IMR-90 (cell line): ENCODE results near the gene SLC16A2. TPM values are rescaled to one million over a fixed set of nuclear protein-coding genes. Genes with fewer than 3 reads are reported as not detected.

Source experiments
- ATAC-seq: fragments of 200-7000 bp; cut with Tn5 transposase; 2 replicates; pipeline ENCODE4 v1.9.1; 2020; ENCODE audit warnings: low read depth, mild to moderate bottlenecking, moderate library complexity
- BruUV-seq: library from RNA; stranded (reverse); fragments of 400-500 nt; replicated peaks from 2 replicates; lab custom pipeline; 2021; lab: Mats Ljungman, UMichigan
- CTCF ChIA-PET: fragments of 300-600 bp; formaldehyde crosslinking; extraction: SDS; loops from one replicate; lab custom pipeline; 2021; ENCODE audit warnings: antibody characterized with exemption; lab: Yijun Ruan, JAX
- POLR2A ChIA-PET: fragments of 300-600 bp; sonication (Branson Sonifier 250); formaldehyde crosslinking; loops from one replicate; lab custom pipeline; 2022; ENCODE audit warnings: antibody characterized with exemption; ENCODE audit not compliant: unreplicated experiment; lab: Charles Lee
- DNase-seq: peaks from one replicate; pipeline ENCODE4 v3.0.0; 2013
- H2AFZ ChIP-seq: replicated peaks from 2 replicates; pipeline ENCODE3; 2013; ENCODE audit warnings: low read length, mild to moderate bottlenecking; ENCODE audit not compliant: poor library complexity
- H2AK5ac ChIP-seq: 2 replicates; pipeline ENCODE4 v1.6.1; 2013; ENCODE audit warnings: low read depth, low read length, inconsistent platforms
- H2AK9ac ChIP-seq: replicated peaks from 2 replicates; pipeline ENCODE3; 2013; ENCODE audit warnings: mild to moderate bottlenecking, low read depth, low read length, moderate library complexity; ENCODE audit not compliant: poor library complexity
- H2BK120ac ChIP-seq: 2 replicates; pipeline ENCODE4 v1.6.1; 2013; ENCODE audit warnings: low read depth, low read length, inconsistent platforms
- H2BK15ac ChIP-seq: 3 replicates; pipeline ENCODE4 v1.6.1; 2013; ENCODE audit warnings: low read depth, low read length, inconsistent platforms
- H2BK20ac ChIP-seq: 2 replicates; pipeline ENCODE4 v1.6.1; 2013; ENCODE audit warnings: low read depth, mild to moderate bottlenecking, inconsistent platforms, low read length, moderate library complexity
- H2BK5ac ChIP-seq: 2 replicates; pipeline ENCODE4 v1.6.1; 2013; ENCODE audit warnings: mild to moderate bottlenecking, low read depth, low read length, inconsistent platforms; ENCODE audit not compliant: poor library complexity, severe bottlenecking
- H3K14ac ChIP-seq: replicated peaks from 2 replicates; pipeline ENCODE4 v1.6.1; 2013; ENCODE audit warnings: low read depth, low read length, inconsistent platforms
- H3K18ac ChIP-seq: 2 replicates; pipeline ENCODE4 v1.6.1; 2013; ENCODE audit warnings: low read depth, low read length, control low read depth
- H3K23ac ChIP-seq: 2 replicates; pipeline ENCODE4 v1.6.1; 2013; ENCODE audit warnings: low read depth, low read length, inconsistent platforms
- H3K27ac ChIP-seq: 2 replicates; pipeline ENCODE4 v1.5.1; 2013; ENCODE audit warnings: mild to moderate bottlenecking, control low read depth, low read length; ENCODE audit not compliant: insufficient read depth
- H3K27me3 ChIP-seq: 2 replicates; pipeline ENCODE4 v1.6.1; 2013; ENCODE audit warnings: low read length; ENCODE audit not compliant: control insufficient read depth, insufficient read depth
- H3K36me3 ChIP-seq: 2 replicates; pipeline ENCODE4 v1.6.1; 2013; ENCODE audit warnings: low read length, mixed read lengths; ENCODE audit not compliant: control insufficient read depth, insufficient read depth
- H3K4ac ChIP-seq: 2 replicates; pipeline ENCODE4 v1.6.1; 2013; ENCODE audit warnings: low read depth, low read length, inconsistent platforms
- H3K4me1 ChIP-seq: 2 replicates; pipeline ENCODE4 v1.6.1; 2013; ENCODE audit warnings: low read length, mixed read lengths; ENCODE audit not compliant: control insufficient read depth, insufficient read depth
- H3K4me2 ChIP-seq: 2 replicates; pipeline ENCODE4 v1.6.1; 2013; ENCODE audit warnings: low read depth, mild to moderate bottlenecking, control low read depth, low read length, moderate library complexity
- H3K4me3 ChIP-seq: 2 replicates; pipeline ENCODE4 v1.5.1; 2013; ENCODE audit warnings: low read depth, mild to moderate bottlenecking, control low read depth, low read length, moderate library complexity; ENCODE audit not compliant: insufficient read depth
- H3K56ac ChIP-seq: 2 replicates; pipeline ENCODE4 v1.6.1; 2013; ENCODE audit warnings: low read length, inconsistent platforms; ENCODE audit not compliant: insufficient read depth; ENCODE audit errors: extremely low read depth
- H3K79me1 ChIP-seq, 2 experiments: 2 replicates each; pipeline ENCODE4 v1.6.1; 2013; ENCODE audit warnings: low read length in 2 of 2, inconsistent platforms in 1 of 2, low read depth in 1 of 2
- H3K9ac ChIP-seq: 2 replicates; pipeline ENCODE4 v1.6.1; 2013; ENCODE audit warnings: low read depth, low read length, control low read depth
- H3K9me1 ChIP-seq: 2 replicates; pipeline ENCODE4 v1.6.1; 2013; ENCODE audit warnings: low read length, inconsistent platforms; ENCODE audit not compliant: insufficient read depth
- H3K9me3 ChIP-seq: 2 replicates; pipeline ENCODE4 v1.6.1; 2013; ENCODE audit warnings: low read length; ENCODE audit not compliant: control insufficient read depth, insufficient read depth
- H4K20me1 ChIP-seq: 2 replicates; pipeline ENCODE4 v1.6.1; 2013; ENCODE audit warnings: low read length, inconsistent platforms; ENCODE audit not compliant: insufficient read depth
- H4K5ac ChIP-seq: 2 replicates; pipeline ENCODE4 v1.6.1; 2013; ENCODE audit warnings: mild to moderate bottlenecking, low read depth, low read length, control low read depth
- H4K8ac ChIP-seq, 2 experiments: 2 replicates each; pipeline ENCODE4 v1.6.1; 2013; ENCODE audit warnings: low read depth in 2 of 2, low read length in 2 of 2, control low read depth in 1 of 2, inconsistent platforms in 1 of 2
- H4K91ac ChIP-seq: 2 replicates; pipeline ENCODE4 v1.6.1; 2013; ENCODE audit warnings: low read depth, low read length, inconsistent platforms; ENCODE audit not compliant: insufficient read depth
- BHLHE40 ChIP-seq: fragments of 150-350 bp; IDR thresholded peaks from 2 replicates; pipeline ENCODE4 v1.6.1; 2016; ENCODE audit warnings: mild to moderate bottlenecking, low read depth, low read length
- CEBPB ChIP-seq: IDR thresholded peaks from 2 replicates; pipeline ENCODE4 v1.6.1; 2012; ENCODE audit warnings: low read depth, low read length, improper control_type of control experiment
- CHD1 ChIP-seq: IDR thresholded peaks from 2 replicates; pipeline ENCODE4 v1.6.1; 2012; ENCODE audit warnings: low read depth, low read length, improper control_type of control experiment
- ELK1 ChIP-seq: fragments of 150-350 bp; IDR thresholded peaks from 2 replicates; pipeline ENCODE4 v1.6.1; 2016; ENCODE audit warnings: low read depth, mild to moderate bottlenecking, low read length, moderate library complexity, borderline replicate concordance
- FOS ChIP-seq: fragments of 150-350 bp; IDR thresholded peaks from 2 replicates; pipeline ENCODE4 v1.6.1; 2016; ENCODE audit warnings: low read depth, low read length
- MAFK ChIP-seq: IDR thresholded peaks from 2 replicates; pipeline ENCODE4 v1.6.1; 2012; ENCODE audit warnings: low read depth, low read length, improper control_type of control experiment
- MXI1 ChIP-seq: IDR thresholded peaks from 2 replicates; pipeline ENCODE4 v1.6.1; 2012; ENCODE audit warnings: low read depth, mild to moderate bottlenecking, low read length, moderate library complexity, borderline replicate concordance
- POLR2A ChIP-seq: IDR thresholded peaks from 2 replicates; pipeline ENCODE4 v1.6.1; 2012; ENCODE audit warnings: mild to moderate bottlenecking, low read depth, low read length
- RAD21 ChIP-seq: IDR thresholded peaks from 2 replicates; pipeline ENCODE4 v1.6.1; 2012; ENCODE audit warnings: low read length, improper control_type of control experiment
- RCOR1 ChIP-seq: IDR thresholded peaks from 2 replicates; pipeline ENCODE4 v1.6.1; 2012; ENCODE audit warnings: mild to moderate bottlenecking, low read length, improper control_type of control experiment; ENCODE audit not compliant: insufficient replicate concordance
- RFX5 ChIP-seq: IDR thresholded peaks from 2 replicates; pipeline ENCODE4 v1.8.0; 2012; ENCODE audit warnings: low read depth, mild to moderate bottlenecking, low read length, moderate library complexity
- SMC3 ChIP-seq: fragments of 150-350 bp; IDR thresholded peaks from 2 replicates; pipeline ENCODE4 v1.6.1; 2016; ENCODE audit warnings: low read depth, mild to moderate bottlenecking, antibody characterized with exemption, low read length, moderate library complexity
- WGBS, 2 experiments: methylation state at CpG; one replicate each; pipeline versions ENCODE4 v1.1.5 to v1.1.7; 2013; ENCODE audit warnings: missing lambda C conversion rate in 2 of 2; ENCODE audit not compliant: insufficient read length in 1 of 2; ENCODE audit errors: extremely low coverage in 2 of 2; 5-methylcytosine and 5-hydroxymethylcytosine counted together
- dilution Hi-C: fragments of 300-500 bp; cut with HindIII; formaldehyde crosslinking; loops from one replicate; pipeline ENCODE4 v1.14.3; 2018; ENCODE audit warnings: low sequenced_read_pairs; ENCODE audit not compliant: unreplicated experiment
- in situ Hi-C: fragments of 300-500 bp; cut with MboI; formaldehyde crosslinking; loops from 3 replicates; pipeline ENCODE4 v1.14.3; 2019; ENCODE audit warnings: low sequenced_read_pairs, inconsistent platforms, mixed read lengths
- intact Hi-C: fragments of 100-400 bp; cut with micrococcal nuclease; formaldehyde crosslinking; loops from 2 replicates; pipeline ENCODE4 v1.10.0; 2022
- polyA plus RNA-seq, 3 experiments: library from polyadenylated mRNA; depleted of rRNA; stranded (reverse); fragments of >200 nt; gene quantifications; 2 replicates each; pipeline ENCODE4 v1.2.3, GENCODE V29; 2012; ENCODE audit warnings: low replicate concordance in 1 of 3
- total RNA-seq: library from RNA; depleted of rRNA; stranded (reverse); fragments of >200 nt; gene quantifications from 2 replicates; pipeline ENCODE4 v1.2.3, GENCODE V29; 2012
- TF ChIP-seq, protein P1 (sequence below): conservative IDR thresholded peaks from 2 replicates; pipeline ENCODE4 v1.5.1; 2012; ENCODE audit warnings: mild to moderate bottlenecking, low read depth, low read length, improper control_type of control experiment
- TF ChIP-seq, protein P2 (sequence below): fragments of 150-350 bp; IDR thresholded peaks from 2 replicates; pipeline ENCODE4 v1.6.1; 2017; ENCODE audit warnings: mild to moderate bottlenecking, antibody characterized with exemption, low read length, low read depth

SLC16A2 gene
- total and polyA plus RNA-seq, 2 of the 4 experiments (the other 2 are of a cell fraction) = 6.1 to 23.8 TPM

- in situ Hi-C loops (no loop called here), intact Hi-C loops (loop anchor here (1.0 to 5.0 kb wide), 5 partner anchors 30 to 134 kb away; no protein-coding TSS in a partner anchor), dilution Hi-C loops (no loop called here)
- peak overlapping the region; percentile 65 for H3K18ac ChIP-seq
- H2AFZ ChIP-seq = peak overlapping the region; percentile 90
- peak overlapping the region; percentile 85 to 93 for H4K8ac ChIP-seq
- BruUV-seq = no TSS peak
- no peaks in the 10 kb centered on the region for H3K36me3 ChIP-seq
- H3K79me1 ChIP-seq = peaks cover 0 to 6% of the 10 kb centered on the region in 2 experiments; a peak in 2 of 4 replicates
- ATAC-seq = peak; percentile 74
- 47% methylated on average over 14 of the region's 54 CpGs; no CpG with 5 or more reads in 1 of the 2 experiments for WGBS, 2 experiments
- H3K14ac ChIP-seq = peak overlapping the region; percentile 80
- peak overlapping the region; percentile 85 for H4K91ac ChIP-seq
- H3K9me1 ChIP-seq = peaks cover 5% of the 10 kb centered on the region; the same call in 1 of the 2 replicates
- H3K9ac ChIP-seq = peak overlapping the region; percentile 80
- no peaks in the 10 kb centered on the region; the same call in 1 of the 2 replicates for H3K9me3 ChIP-seq
- H3K27me3 ChIP-seq = no peaks in the 10 kb centered on the region
- H2BK15ac ChIP-seq = peak overlapping the region; percentile 64; the same call in 2 of the 3 replicates
- peak; percentile 48 for DNase-seq
- H3K4me1 ChIP-seq = peaks cover 4% of the 10 kb centered on the region
- H2BK120ac ChIP-seq = peak overlapping the region; percentile 68
- H3K4me2 ChIP-seq = peak overlapping the region; percentile 80
- peak overlapping the region; percentile 91; the same call in 1 of the 2 replicates for H3K56ac ChIP-seq
- H3K4me3 ChIP-seq = peak overlapping the region; percentile 58
- H2AK9ac ChIP-seq = peak overlapping the region; percentile 66
- H4K5ac ChIP-seq = peak overlapping the region; percentile 56
- no peak for TF ChIP-seq RAD21
- TF ChIP-seq CEBPB = no peak
- no peak for TF ChIP-seq MAFK
- no peak for TF ChIP-seq POLR2A
- TF ChIP-seq FOS = no peak
- TF ChIP-seq, protein P1, sequence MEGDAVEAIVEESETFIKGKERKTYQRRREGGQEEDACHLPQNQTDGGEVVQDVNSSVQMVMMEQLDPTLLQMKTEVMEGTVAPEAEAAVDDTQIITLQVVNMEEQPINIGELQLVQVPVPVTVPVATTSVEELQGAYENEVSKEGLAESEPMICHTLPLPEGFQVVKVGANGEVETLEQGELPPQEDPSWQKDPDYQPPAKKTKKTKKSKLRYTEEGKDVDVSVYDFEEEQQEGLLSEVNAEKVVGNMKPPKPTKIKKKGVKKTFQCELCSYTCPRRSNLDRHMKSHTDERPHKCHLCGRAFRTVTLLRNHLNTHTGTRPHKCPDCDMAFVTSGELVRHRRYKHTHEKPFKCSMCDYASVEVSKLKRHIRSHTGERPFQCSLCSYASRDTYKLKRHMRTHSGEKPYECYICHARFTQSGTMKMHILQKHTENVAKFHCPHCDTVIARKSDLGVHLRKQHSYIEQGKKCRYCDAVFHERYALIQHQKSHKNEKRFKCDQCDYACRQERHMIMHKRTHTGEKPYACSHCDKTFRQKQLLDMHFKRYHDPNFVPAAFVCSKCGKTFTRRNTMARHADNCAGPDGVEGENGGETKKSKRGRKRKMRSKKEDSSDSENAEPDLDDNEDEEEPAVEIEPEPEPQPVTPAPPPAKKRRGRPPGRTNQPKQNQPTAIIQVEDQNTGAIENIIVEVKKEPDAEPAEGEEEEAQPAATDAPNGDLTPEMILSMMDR = no peak
- TF ChIP-seq MXI1 = no peak
- TF ChIP-seq RFX5 = no peak
- no peak for TF ChIP-seq RCOR1
- no peak for TF ChIP-seq BHLHE40
- TF ChIP-seq, protein P2, sequence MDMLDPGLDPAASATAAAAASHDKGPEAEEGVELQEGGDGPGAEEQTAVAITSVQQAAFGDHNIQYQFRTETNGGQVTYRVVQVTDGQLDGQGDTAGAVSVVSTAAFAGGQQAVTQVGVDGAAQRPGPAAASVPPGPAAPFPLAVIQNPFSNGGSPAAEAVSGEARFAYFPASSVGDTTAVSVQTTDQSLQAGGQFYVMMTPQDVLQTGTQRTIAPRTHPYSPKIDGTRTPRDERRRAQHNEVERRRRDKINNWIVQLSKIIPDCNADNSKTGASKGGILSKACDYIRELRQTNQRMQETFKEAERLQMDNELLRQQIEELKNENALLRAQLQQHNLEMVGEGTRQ = no peak
- no peak for TF ChIP-seq ELK1
- TF ChIP-seq CHD1 = no peak
- TF ChIP-seq SMC3 = no peak
- peak overlapping the region; percentile 51 for H3K23ac ChIP-seq
- POLR2A ChIA-PET = no interaction called here
- CTCF ChIA-PET = no interaction called here
- H2AK5ac ChIP-seq = no peak overlapping the region
- peak overlapping the region; percentile 87 for H3K4ac ChIP-seq
- H2BK20ac ChIP-seq = peak overlapping the region; percentile 37; the same call in 1 of the 2 replicates
- peak overlapping the region; percentile 94 for H3K27ac ChIP-seq
- peaks cover 13% of the 10 kb centered on the region for H4K20me1 ChIP-seq
- peak overlapping the region; percentile 92 for H2BK5ac ChIP-seq
Observed at GRCh38 chrX:74420196-74421035, 877 bp upstream of the SLC16A2 start.
